ENCODE measurements around the gene FRMD4A.
A peak's percentile ranks its signal among the peaks of the same experiment; 100 is the strongest.

FRMD4A gene

GRCh38 chr10:14016011-14016536, 314.6 kb downstream of the FRMD4A start:
- no peak overlapping the region for H3K4me3 ChIP-seq (ENCODE audit: low read length)
- DNase-seq (ENCODE audit: low read depth, low spot score): no peak

- H3K4me3 ChIP-seq (ENCODE audit: low read length): no peak overlapping the region
- DNase-seq (ENCODE audit: low read depth, low spot score): no peak
Measured at GRCh38 chr10:14014423-14014822, 316.3 kb downstream of the FRMD4A start.

- no peak for DNase-seq (ENCODE audit: low read depth, low spot score)
- no peak overlapping the region for H3K4me3 ChIP-seq (ENCODE audit: low read length)
Measured at GRCh38 chr10:14010769-14011574, 319.8 kb downstream of the FRMD4A start.

GRCh38 chr10:14010101-14010558, 320.6 kb downstream of the FRMD4A start:
- H3K4me3 ChIP-seq (ENCODE audit: low read length): no peak overlapping the region
- no peak for DNase-seq (ENCODE audit: low read depth, low spot score)

GRCh38 chr10:14009371-14010100, 321.2 kb downstream of the FRMD4A start:
- no peak overlapping the region; the same call in 1 of the 2 replicates for H3K4me3 ChIP-seq (ENCODE audit: low read length)
- DNase-seq (ENCODE audit: low read depth, low spot score): peak; percentile 76

- H3K4me3 ChIP-seq (ENCODE audit: low read length): no peak overlapping the region
- DNase-seq (ENCODE audit: low read depth, low spot score): no peak
Measured at GRCh38 chr10:14008740-14009080, 322.0 kb downstream of the FRMD4A start.

GRCh38 chr10:14004536-14004935, 326.2 kb downstream of the FRMD4A start:
- no peak for DNase-seq (ENCODE audit: low read depth, low spot score)
- no peak overlapping the region for H3K4me3 ChIP-seq (ENCODE audit: low read length)

GRCh38 chr10:14003517-14004184, 327.1 kb downstream of the FRMD4A start:
- H3K4me3 ChIP-seq (ENCODE audit: low read length): no peak overlapping the region

GRCh38 chr10:14001298-14002040, 329.3 kb downstream of the FRMD4A start:
- no peak overlapping the region for H3K4me3 ChIP-seq (ENCODE audit: low read length)
- DNase-seq (ENCODE audit: low read depth, low spot score): no peak

More at GRCh38 chr10:14003517-14004184, 327.1 kb downstream of the FRMD4A start:
- DNase-seq (ENCODE audit: low read depth, low spot score): peak; percentile 62

- H3K4me3 ChIP-seq (ENCODE audit: low read length): no peak overlapping the region
- no peak for DNase-seq (ENCODE audit: low read depth, low spot score)
Measured at GRCh38 chr10:13998163-13998835, 332.4 kb downstream of the FRMD4A start.

GRCh38 chr10:13997650-13998049, 333.1 kb downstream of the FRMD4A start:
- no peak for DNase-seq (ENCODE audit: low read depth, low spot score)
- H3K4me3 ChIP-seq (ENCODE audit: low read length): no peak overlapping the region

GRCh38 chr10:13994932-13995331, 335.8 kb downstream of the FRMD4A start:
- DNase-seq (ENCODE audit: low read depth, low spot score): no peak
- no peak overlapping the region for H3K4me3 ChIP-seq (ENCODE audit: low read length)

GRCh38 chr10:13993673-13994089, 337.0 kb downstream of the FRMD4A start:
- DNase-seq (ENCODE audit: low read depth, low spot score): no peak
- no peak overlapping the region for H3K4me3 ChIP-seq (ENCODE audit: low read length)

GRCh38 chr10:13993169-13993568, 337.6 kb downstream of the FRMD4A start:
- DNase-seq (ENCODE audit: low read depth, low spot score): no peak
- H3K4me3 ChIP-seq (ENCODE audit: low read length): no peak overlapping the region

- DNase-seq (ENCODE audit: low read depth, low spot score): no peak
- no peak overlapping the region for H3K4me3 ChIP-seq (ENCODE audit: low read length)
Measured at GRCh38 chr10:13991353-13991752, 339.4 kb downstream of the FRMD4A start.

- H3K4me3 ChIP-seq (ENCODE audit: low read length): no peak overlapping the region
Measured at GRCh38 chr10:13990946-13991345, 339.8 kb downstream of the FRMD4A start.

GRCh38 chr10:13990392-13990805, 340.3 kb downstream of the FRMD4A start:
- no peak for DNase-seq (ENCODE audit: low read depth, low spot score)
- no peak overlapping the region for H3K4me3 ChIP-seq (ENCODE audit: low read length)

More at GRCh38 chr10:13990946-13991345, 339.8 kb downstream of the FRMD4A start:
- no peak for DNase-seq (ENCODE audit: low read depth, low spot score)

- DNase-seq (ENCODE audit: low read depth, low spot score): no peak
- no peak overlapping the region for H3K4me3 ChIP-seq (ENCODE audit: low read length)
Measured at GRCh38 chr10:13989616-13990015, 341.1 kb downstream of the FRMD4A start.
